ENCODE measurements around the gene CIAO2B. TPM values are rescaled to one million over a fixed set of nuclear protein-coding genes. Genes with fewer than 3 reads are reported as not detected.

The CIAO2B gene
- polyA plus RNA-seq, 1 donor from 2014 or later: 339 TPM

- no peaks in the 10 kb centered on the region for H4K20me1 ChIP-seq (ENCODE audit: insufficient read depth)
- H3K4me3 ChIP-seq (ENCODE audit: low read length): no peak overlapping the region
- H2AFZ ChIP-seq (ENCODE audit: low read depth, low read length): no peak overlapping the region
- no peak overlapping the region for H3K27ac ChIP-seq (ENCODE audit: low read length)
- no peaks in the 10 kb centered on the region for H3F3A ChIP-seq (ENCODE audit: insufficient read depth, low read length, poor library complexity, severe bottlenecking)
- no peak overlapping the region for H3K4me2 ChIP-seq (ENCODE audit: low read length)
- no peaks in the 10 kb centered on the region for H3K79me2 ChIP-seq (replicated peaks; ENCODE audit: insufficient read depth, low read length)
- no peaks in the 10 kb centered on the region for H3K9me3 ChIP-seq (ENCODE audit: low read length)
- H3K36me3 ChIP-seq (ENCODE audit: insufficient read depth, low read length): no peaks in the 10 kb centered on the region
- TF ChIP-seq SMC3 (conservative IDR thresholded peaks at IDR 0.05; ENCODE audit: poor library complexity): no peak
- no peak for TF ChIP-seq RAD21 (conservative IDR thresholded peaks at IDR 0.05)
- no peak for TF ChIP-seq CTCF (IDR thresholded peaks at IDR 0.05; ENCODE audit: poor library complexity, severe bottlenecking)
- no peak for TF ChIP-seq EP300 (conservative IDR thresholded peaks at IDR 0.05; ENCODE audit: poor library complexity, severe bottlenecking)
- no peak for TF ChIP-seq REST (IDR thresholded peaks at IDR 0.05; ENCODE audit: borderline replicate concordance)
- no peak for TF ChIP-seq MXI1 (conservative IDR thresholded peaks at IDR 0.05; ENCODE audit: poor library complexity, severe bottlenecking)
- no peak for TF ChIP-seq TAF1 (IDR thresholded peaks at IDR 0.05; ENCODE audit: low read depth)
- TF ChIP-seq EZH2 (IDR thresholded peaks at IDR 0.05; ENCODE audit: borderline replicate concordance, insufficient read depth, low read length, poor library complexity, severe bottlenecking): no peak
- H3K27me3 ChIP-seq (ENCODE audit: insufficient read depth, low read depth, low read length): no peaks in the 10 kb centered on the region
- H3K9ac ChIP-seq (ENCODE audit: low read length): no peak overlapping the region
- H3K9me2 ChIP-seq (ENCODE audit: insufficient read depth, low read length): no peaks in the 10 kb centered on the region
Observed at GRCh38 chr16:66913081-66913480, 21.1 kb downstream of the CIAO2B start.

- H3K9ac ChIP-seq (ENCODE audit: low read length): no peak overlapping the region
- H3K36me3 ChIP-seq (ENCODE audit: insufficient read depth, low read length): no peaks in the 10 kb centered on the region
- TF ChIP-seq POLR2AphosphoS5 (IDR thresholded peaks at IDR 0.05) (no peak), EZH2 (IDR thresholded peaks at IDR 0.05; ENCODE audit: borderline replicate concordance, insufficient read depth, low read length, poor library complexity, severe bottlenecking) (no peak), SMC3 (conservative IDR thresholded peaks at IDR 0.05; ENCODE audit: poor library complexity) (no peak), REST (IDR thresholded peaks at IDR 0.05; ENCODE audit: borderline replicate concordance) (no peak), TAF1 (IDR thresholded peaks at IDR 0.05; ENCODE audit: low read depth) (no peak), CTCF (IDR thresholded peaks at IDR 0.05; ENCODE audit: poor library complexity, severe bottlenecking) (no peak), RAD21 (conservative IDR thresholded peaks at IDR 0.05) (no peak), MXI1 (conservative IDR thresholded peaks at IDR 0.05; ENCODE audit: poor library complexity, severe bottlenecking) (no peak), EP300 (conservative IDR thresholded peaks at IDR 0.05; ENCODE audit: poor library complexity, severe bottlenecking) (no peak)
- no peaks in the 10 kb centered on the region for H4K20me1 ChIP-seq (ENCODE audit: insufficient read depth)
- H3K27me3 ChIP-seq (ENCODE audit: insufficient read depth, low read depth, low read length): no peaks in the 10 kb centered on the region
- H3K4me3 ChIP-seq (ENCODE audit: low read length): no peak overlapping the region
- no peak overlapping the region for H2AFZ ChIP-seq (ENCODE audit: low read depth, low read length)
- H3K27ac ChIP-seq (ENCODE audit: low read length): no peak overlapping the region
- H3K9me2 ChIP-seq (ENCODE audit: insufficient read depth, low read length): no peaks in the 10 kb centered on the region
- H3K9me3 ChIP-seq (ENCODE audit: low read length): no peaks in the 10 kb centered on the region
- H3F3A ChIP-seq (ENCODE audit: insufficient read depth, low read length, poor library complexity, severe bottlenecking): no peaks in the 10 kb centered on the region
- H3K4me2 ChIP-seq (ENCODE audit: low read length): no peak overlapping the region
- no peaks in the 10 kb centered on the region for H3K79me2 ChIP-seq (replicated peaks; ENCODE audit: insufficient read depth, low read length)
Observed at GRCh38 chr16:66911801-66912200, 22.4 kb downstream of the CIAO2B start.
